DLD1 (cell line): ENCODE measurements around the gene UBD.

ENCODE experiments used
- in situ Hi-C: cut with HindIII; loops from 2 replicates; pipeline ENCODE4 v1.10.0; 2017; ENCODE audit warnings: low sequenced_read_pairs

UBD gene

GRCh38 chr6:29561606-29562181, 2.2 kb upstream of the UBD start:
- in situ Hi-C loops: no loop called here

GRCh38 chr6:29561091-29561490, 1.6 kb upstream of the UBD start:
- in situ Hi-C loops: no loop called here

- in situ Hi-C loops: no loop called here
These were observed 973 bp downstream of the UBD start for GRCh38 chr6:29558439-29559079.

GRCh38 chr6:29557320-29557719, 2.2 kb downstream of the UBD start:
- in situ Hi-C loops: no loop called here

GRCh38 chr6:29554764-29555163, 4.8 kb downstream of the UBD start:
- in situ Hi-C loops: no loop called here

- in situ Hi-C loops: no loop called here
These were observed 6.1 kb downstream of the UBD start for GRCh38 chr6:29553268-29554057.

GRCh38 chr6:29552512-29553051, 7.0 kb downstream of the UBD start:
- in situ Hi-C loops: no loop called here

- in situ Hi-C loops: no loop called here
These were observed 12.0 kb downstream of the UBD start for GRCh38 chr6:29547573-29547972.

- in situ Hi-C loops: no loop called here
These were observed 21.7 kb downstream of the UBD start for GRCh38 chr6:29537714-29538403.

- in situ Hi-C loops: no loop called here
These were observed 27.1 kb downstream of the UBD start for GRCh38 chr6:29532320-29532951.

GRCh38 chr6:29531668-29532067, 27.9 kb downstream of the UBD start:
- in situ Hi-C loops: no loop called here

- in situ Hi-C loops: no loop called here
These were observed 28.7 kb downstream of the UBD start for GRCh38 chr6:29530671-29531310.

- in situ Hi-C loops: no loop called here
These were observed 29.6 kb downstream of the UBD start for GRCh38 chr6:29529956-29530355.

GRCh38 chr6:29528988-29529560, 30.5 kb downstream of the UBD start:
- in situ Hi-C loops: no loop called here

- in situ Hi-C loops: no loop called here
These were observed 31.1 kb downstream of the UBD start for GRCh38 chr6:29528300-29528931.

GRCh38 chr6:29527564-29527963, 32.0 kb downstream of the UBD start:
- in situ Hi-C loops: no loop called here

GRCh38 chr6:29527126-29527525, 32.4 kb downstream of the UBD start:
- in situ Hi-C loops: no loop called here

- in situ Hi-C loops: no loop called here
These were observed 34.3 kb downstream of the UBD start for GRCh38 chr6:29525311-29525639.

- in situ Hi-C loops: no loop called here
These were observed 34.9 kb downstream of the UBD start for GRCh38 chr6:29524444-29525310.
